ENCODE results near the gene PTEN.
A peak's percentile ranks its signal among the peaks of the same experiment; 100 is the strongest.
"Not testable (repeated sequence)": the region's sequence is repeated elsewhere in the genome, so short reads cannot be mapped to it uniquely, and the experiment has no call there.

The PTEN gene

GRCh38 chr10:87846023-87846422 is 17.4 kb upstream of the PTEN start:
- DNase-seq = peak; percentile 38

GRCh38 chr10:87846711-87847110 is 16.7 kb upstream of the PTEN start:
- DNase-seq = not testable (repeated sequence)

GRCh38 chr10:87847550-87847949 is 15.9 kb upstream of the PTEN start:
- no peak for DNase-seq

GRCh38 chr10:87849001-87849400 is 14.4 kb upstream of the PTEN start:
- DNase-seq = no peak

GRCh38 chr10:87850742-87851205 is 12.7 kb upstream of the PTEN start:
- DNase-seq = no peak

- no peak for DNase-seq
These were observed 11.3 kb upstream of the PTEN start for GRCh38 chr10:87852089-87852488.

- DNase-seq = not testable (repeated sequence)
These were observed 8.2 kb upstream of the PTEN start for GRCh38 chr10:87855247-87855646.

GRCh38 chr10:87855665-87856064 is 7.8 kb upstream of the PTEN start:
- not testable (repeated sequence) for DNase-seq

GRCh38 chr10:87860156-87860795 is 3.1 kb upstream of the PTEN start:
- DNase-seq = no peak

GRCh38 chr10:87860816-87861403 is 2.5 kb upstream of the PTEN start:
- no peak for DNase-seq

- peak; percentile 73 for DNase-seq
These were observed 1.9 kb upstream of the PTEN start for GRCh38 chr10:87861566-87861952.

- DNase-seq = peak; percentile 93
These were observed 1.3 kb upstream of the PTEN start for GRCh38 chr10:87861953-87862678.

- DNase-seq = no peak
These were observed 759 bp upstream of the PTEN start for GRCh38 chr10:87862679-87863052.

- DNase-seq = not testable (repeated sequence)
These were observed 598 bp downstream of the PTEN start for GRCh38 chr10:87863951-87864495.

- no peak for DNase-seq
These were observed 1.2 kb downstream of the PTEN start for GRCh38 chr10:87864496-87865059.

GRCh38 chr10:87865241-87865881 is 1.9 kb downstream of the PTEN start:
- DNase-seq = no peak

GRCh38 chr10:87866412-87866974 is 3.1 kb downstream of the PTEN start:
- no peak for DNase-seq

GRCh38 chr10:87867453-87867852 is 4.0 kb downstream of the PTEN start:
- DNase-seq = no peak

- no peak for DNase-seq
These were observed 4.9 kb downstream of the PTEN start for GRCh38 chr10:87868277-87868676.

GRCh38 chr10:87869139-87869538 is 5.7 kb downstream of the PTEN start:
- DNase-seq = not testable (repeated sequence)

- no peak for DNase-seq
These were observed 6.5 kb downstream of the PTEN start for GRCh38 chr10:87869773-87870551.

- DNase-seq = no peak
These were observed 9.4 kb downstream of the PTEN start for GRCh38 chr10:87872828-87873227.

Measured in T1000 (cell line).